RPMI7951 (cell line): ENCODE measurements around the gene SLC8A3. TPM values are rescaled to one million over a fixed set of nuclear protein-coding genes. Genes with fewer than 3 reads are reported as not detected.

Experiments
- DNase-seq: peaks from one replicate; pipeline ENCODE4 v3.0.0-alpha.2; 2012; ENCODE audit warnings: low read depth
- total RNA-seq: library from RNA; depleted of rRNA; stranded (reverse); fragments of >200 nt; shearing (Covaris generic); gene quantifications from 2 replicates; pipeline ENCODE4 v1.2.3, GENCODE V29; 2014

SLC8A3 gene
- total RNA-seq, 1 experiment from 2014 or later, result 4.0 TPM

GRCh38 chr14:70177081-70177800 lies 11.5 kb downstream of the SLC8A3 start:
- no peak for DNase-seq

GRCh38 chr14:70173569-70173968 lies 15.2 kb downstream of the SLC8A3 start:
- no peak for DNase-seq

GRCh38 chr14:70171726-70172125 lies 17.0 kb downstream of the SLC8A3 start:
- no peak for DNase-seq

- no peak for DNase-seq
Observed at GRCh38 chr14:70170976-70171375, 17.8 kb downstream of the SLC8A3 start.

GRCh38 chr14:70168406-70168805 lies 20.3 kb downstream of the SLC8A3 start:
- DNase-seq, result no peak

GRCh38 chr14:70166530-70167203 lies 22.1 kb downstream of the SLC8A3 start:
- no peak for DNase-seq

- no peak for DNase-seq
Observed at GRCh38 chr14:70162358-70162757, 26.4 kb downstream of the SLC8A3 start.

GRCh38 chr14:70156592-70156991 lies 32.2 kb downstream of the SLC8A3 start:
- DNase-seq, result no peak

GRCh38 chr14:70152704-70153103 lies 36.0 kb downstream of the SLC8A3 start:
- DNase-seq, result no peak

GRCh38 chr14:70152081-70152480 lies 36.7 kb downstream of the SLC8A3 start:
- no peak for DNase-seq

GRCh38 chr14:70149596-70150165 lies 39.1 kb downstream of the SLC8A3 start:
- DNase-seq, result no peak

- DNase-seq, result no peak
Observed at GRCh38 chr14:70148911-70149595, 39.7 kb downstream of the SLC8A3 start.

- no peak for DNase-seq
Observed at GRCh38 chr14:70148351-70148750, 40.4 kb downstream of the SLC8A3 start.

GRCh38 chr14:70144046-70144445 lies 44.7 kb downstream of the SLC8A3 start:
- DNase-seq, result no peak

GRCh38 chr14:70143306-70143705 lies 45.4 kb downstream of the SLC8A3 start:
- no peak for DNase-seq

GRCh38 chr14:70140614-70141013 lies 48.1 kb downstream of the SLC8A3 start:
- no peak for DNase-seq

- DNase-seq, result no peak
Observed at GRCh38 chr14:70139384-70139783, 49.4 kb downstream of the SLC8A3 start.

- DNase-seq, result no peak
Observed at GRCh38 chr14:70137788-70138187, 51.0 kb downstream of the SLC8A3 start.

- DNase-seq, result no peak
Observed at GRCh38 chr14:70133461-70133860, 55.3 kb downstream of the SLC8A3 start.

GRCh38 chr14:70130482-70130881 lies 58.3 kb downstream of the SLC8A3 start:
- DNase-seq, result no peak

- no peak for DNase-seq
Observed at GRCh38 chr14:70127186-70127585, 61.6 kb downstream of the SLC8A3 start.

- no peak for DNase-seq
Observed at GRCh38 chr14:70123796-70124195, 65.0 kb downstream of the SLC8A3 start.

- no peak for DNase-seq
Observed at GRCh38 chr14:70121521-70121920, 67.2 kb downstream of the SLC8A3 start.
